Measurements from ENCODE around the gene SNAI3.
A peak's percentile ranks its signal among the peaks of the same experiment; 100 is the strongest.

SNAI3 gene

GRCh38 chr16:88694221-88695087 lies 8.1 kb upstream of the SNAI3 start:
- Histone ChIP-seq H3K4me3 (ENCODE audit: low read depth in 1 of 2, low read length in 2 of 2) (no peak overlapping the region), H3K9me3 (ENCODE audit: control insufficient read depth in 1 of 2, low read length in 2 of 2) (no peaks in the 10 kb centered on the region)

GRCh38 chr16:88693420-88694177 lies 7.3 kb upstream of the SNAI3 start:
- H3K27me3 ChIP-seq (ENCODE audit: low read depth, low read length): peaks cover 15% of the 10 kb centered on the region

More at GRCh38 chr16:88694221-88695087, 8.1 kb upstream of the SNAI3 start:
- Histone ChIP-seq H3K4me1 (ENCODE audit: control insufficient read depth in 1 of 2, insufficient read depth in 2 of 2, low read length in 2 of 2) (peaks cover 2 to 4% of the 10 kb centered on the region in 2 donors), H3K36me3 (ENCODE audit: control insufficient read depth in 1 of 2, insufficient read depth in 2 of 2, low read length in 2 of 2) (peaks cover 0 to 40% of the 10 kb centered on the region in 2 donors), H3K27me3 (ENCODE audit: low read depth, low read length) (peaks cover 7% of the 10 kb centered on the region), H3K27ac (ENCODE audit: low read length) (no peak overlapping the region)

DNA sequence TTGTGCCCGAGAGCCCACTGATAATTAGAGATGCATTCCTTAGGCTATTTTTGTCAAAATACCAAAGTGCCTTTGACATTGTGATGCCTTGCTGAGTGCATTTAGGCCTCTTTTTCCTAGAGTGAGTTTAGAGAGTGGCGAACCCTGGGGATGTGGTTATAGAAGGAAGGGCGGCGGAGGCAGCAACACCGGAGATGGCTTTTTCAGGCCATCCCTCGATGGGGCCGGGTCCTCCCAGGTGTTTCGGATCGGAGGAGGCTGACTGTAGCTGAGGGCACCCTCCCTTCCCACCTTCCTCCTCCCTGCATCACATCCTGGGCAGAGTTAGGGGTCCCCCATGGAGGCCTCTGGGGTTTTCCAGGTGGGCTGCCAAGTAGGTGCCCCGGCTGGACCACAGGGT lies 6.6 kb upstream of the SNAI3 start:
- H3K4me1 ChIP-seq (ENCODE audit: control insufficient read depth in 1 of 2, insufficient read depth in 2 of 2, low read length in 2 of 2): peaks cover 2 to 4% of the 10 kb centered on the region in 2 donors
- no peak overlapping the region for H3K4me3 ChIP-seq (ENCODE audit: low read depth in 1 of 2, low read length in 2 of 2)
- no peaks in the 10 kb centered on the region for H3K9me3 ChIP-seq (ENCODE audit: control insufficient read depth in 1 of 2, low read length in 2 of 2)
- H3K27me3 ChIP-seq (ENCODE audit: low read depth, low read length): peaks cover 19% of the 10 kb centered on the region
- H3K36me3 ChIP-seq (ENCODE audit: control insufficient read depth in 1 of 2, insufficient read depth in 2 of 2, low read length in 2 of 2): peaks cover 0 to 24% of the 10 kb centered on the region in 2 donors
- no peak overlapping the region for H3K27ac ChIP-seq (ENCODE audit: low read length)

More at GRCh38 chr16:88693420-88694177, 7.3 kb upstream of the SNAI3 start:
- Histone ChIP-seq H3K4me3 (ENCODE audit: low read depth in 1 of 2, low read length in 2 of 2) (no peak overlapping the region), H3K9me3 (ENCODE audit: control insufficient read depth in 1 of 2, low read length in 2 of 2) (no peaks in the 10 kb centered on the region), H3K4me1 (ENCODE audit: control insufficient read depth in 1 of 2, insufficient read depth in 2 of 2, low read length in 2 of 2) (peaks cover 2 to 4% of the 10 kb centered on the region in 2 donors), H3K27ac (ENCODE audit: low read length) (no peak overlapping the region), H3K36me3 (ENCODE audit: control insufficient read depth in 1 of 2, insufficient read depth in 2 of 2, low read length in 2 of 2) (peaks cover 0 to 32% of the 10 kb centered on the region in 2 donors)

DNA sequence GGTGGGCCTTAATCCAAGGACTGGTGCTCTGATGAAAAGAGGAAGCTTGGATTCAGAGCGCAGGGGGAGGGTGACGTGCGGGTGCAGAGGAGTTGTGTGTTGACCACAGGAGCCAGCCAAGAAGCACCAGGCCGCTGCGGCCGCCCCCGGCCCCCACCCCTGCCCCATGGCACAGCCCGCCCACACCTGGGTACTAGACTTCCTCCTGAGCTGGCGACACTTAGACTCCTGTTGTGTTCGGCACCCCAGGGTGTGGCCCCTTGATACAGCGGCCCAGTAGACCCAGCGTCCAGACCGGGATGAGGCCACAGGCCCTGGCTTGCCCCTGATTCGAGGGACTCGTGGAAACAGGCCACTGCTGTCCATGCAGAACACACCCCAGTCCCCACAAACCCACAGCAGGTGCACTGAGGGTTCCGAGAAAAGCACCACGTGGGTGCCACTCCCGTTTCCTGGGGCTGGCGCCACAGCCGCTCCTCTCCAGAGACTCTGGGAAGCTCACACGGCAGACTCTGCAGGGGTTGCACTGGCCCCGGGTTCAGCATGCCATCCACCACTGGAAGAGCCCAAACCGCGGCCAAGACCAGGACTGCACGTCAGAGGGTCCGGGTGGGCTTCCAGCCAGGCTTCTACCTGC lies 5.7 kb upstream of the SNAI3 start:
- Histone ChIP-seq H3K27ac (ENCODE audit: low read length) (no peak overlapping the region), H3K9me3 (ENCODE audit: control insufficient read depth in 1 of 2, low read length in 2 of 2) (no peaks in the 10 kb centered on the region), H3K4me1 (ENCODE audit: control insufficient read depth in 1 of 2, insufficient read depth in 2 of 2, low read length in 2 of 2) (peaks cover 2 to 5% of the 10 kb centered on the region in 2 donors), H3K4me3 (ENCODE audit: low read depth in 1 of 2, low read length in 2 of 2) (no peak overlapping the region), H3K36me3 (ENCODE audit: control insufficient read depth in 1 of 2, insufficient read depth in 2 of 2, low read length in 2 of 2) (peaks cover 0 to 16% of the 10 kb centered on the region in 2 donors), H3K27me3 (ENCODE audit: low read depth, low read length) (peaks cover 19% of the 10 kb centered on the region)

DNA sequence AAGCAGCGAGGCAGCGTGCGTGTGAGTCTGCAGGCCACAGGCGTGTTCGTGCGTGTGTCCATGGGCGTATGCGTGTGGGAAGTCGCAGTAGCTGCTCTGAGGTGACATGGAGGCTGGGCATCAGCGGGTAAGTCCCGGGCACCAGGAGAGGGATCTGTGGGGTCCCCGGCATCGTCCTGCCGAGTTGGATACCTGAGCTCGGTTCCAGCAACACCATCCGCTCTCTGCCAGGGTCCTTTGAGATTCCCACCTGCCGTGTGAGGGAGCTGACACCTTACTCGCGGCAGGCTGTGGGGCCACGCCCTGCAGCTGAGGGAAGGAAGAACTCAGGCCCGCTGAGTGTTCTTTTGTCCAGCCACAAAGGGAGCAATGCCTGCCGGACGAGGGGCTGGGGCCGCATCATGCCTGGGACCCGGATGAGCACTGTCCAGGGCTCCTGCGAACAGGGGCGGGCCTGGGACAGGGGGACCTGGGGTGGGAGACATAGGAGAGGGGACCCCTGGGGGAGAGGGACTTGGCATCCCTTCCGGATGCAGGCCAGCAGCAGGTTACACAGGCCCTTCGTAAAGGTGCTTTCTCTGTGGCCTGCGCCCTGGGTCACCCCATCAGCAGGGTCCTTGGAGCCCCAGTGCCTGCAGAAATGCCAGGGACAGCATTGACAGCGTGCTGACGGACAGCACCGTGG lies 5.0 kb upstream of the SNAI3 start:
- no peak overlapping the region for H3K4me3 ChIP-seq (ENCODE audit: low read depth in 1 of 2, low read length in 2 of 2)
- H3K27me3 ChIP-seq (ENCODE audit: low read depth, low read length): peaks cover 19% of the 10 kb centered on the region
- peaks cover 2 to 12% of the 10 kb centered on the region in 2 donors for H3K4me1 ChIP-seq (ENCODE audit: control insufficient read depth in 1 of 2, insufficient read depth in 2 of 2, low read length in 2 of 2)
- no peak overlapping the region for H3K27ac ChIP-seq (ENCODE audit: low read length)
- H3K36me3 ChIP-seq (ENCODE audit: control insufficient read depth in 1 of 2, insufficient read depth in 2 of 2, low read length in 2 of 2): peaks cover 0 to 8% of the 10 kb centered on the region in 2 donors
- H3K9me3 ChIP-seq (ENCODE audit: control insufficient read depth in 1 of 2, low read length in 2 of 2): no peaks in the 10 kb centered on the region

GRCh38 chr16:88690341-88691128 lies 4.2 kb upstream of the SNAI3 start:
- Histone ChIP-seq H3K36me3 (ENCODE audit: control insufficient read depth in 1 of 2, insufficient read depth in 2 of 2, low read length in 2 of 2) (peaks cover 0 to 2% of the 10 kb centered on the region in 2 donors), H3K4me3 (ENCODE audit: low read depth in 1 of 2, low read length in 2 of 2) (no peak overlapping the region), H3K9me3 (ENCODE audit: control insufficient read depth in 1 of 2, low read length in 2 of 2) (no peaks in the 10 kb centered on the region), H3K27me3 (ENCODE audit: low read depth, low read length) (peaks cover 19% of the 10 kb centered on the region), H3K4me1 (ENCODE audit: control insufficient read depth in 1 of 2, insufficient read depth in 2 of 2, low read length in 2 of 2) (peaks cover 2 to 19% of the 10 kb centered on the region in 2 donors), H3K27ac (ENCODE audit: low read length) (no peak overlapping the region)

- Histone ChIP-seq H3K27ac (ENCODE audit: low read length) (no peak overlapping the region), H3K27me3 (ENCODE audit: low read depth, low read length) (peaks cover 34% of the 10 kb centered on the region), H3K4me1 (ENCODE audit: control insufficient read depth in 1 of 2, insufficient read depth in 2 of 2, low read length in 2 of 2) (peaks cover 2 to 23% of the 10 kb centered on the region in 2 donors), H3K4me3 (ENCODE audit: low read depth in 1 of 2, low read length in 2 of 2) (no peak overlapping the region), H3K36me3 (ENCODE audit: control insufficient read depth in 1 of 2, insufficient read depth in 2 of 2, low read length in 2 of 2) (no peaks in the 10 kb centered on the region), H3K9me3 (ENCODE audit: control insufficient read depth in 1 of 2, low read length in 2 of 2) (no peaks in the 10 kb centered on the region)
Observed at GRCh38 chr16:88688013-88688778, 1.9 kb upstream of the SNAI3 start.

DNA sequence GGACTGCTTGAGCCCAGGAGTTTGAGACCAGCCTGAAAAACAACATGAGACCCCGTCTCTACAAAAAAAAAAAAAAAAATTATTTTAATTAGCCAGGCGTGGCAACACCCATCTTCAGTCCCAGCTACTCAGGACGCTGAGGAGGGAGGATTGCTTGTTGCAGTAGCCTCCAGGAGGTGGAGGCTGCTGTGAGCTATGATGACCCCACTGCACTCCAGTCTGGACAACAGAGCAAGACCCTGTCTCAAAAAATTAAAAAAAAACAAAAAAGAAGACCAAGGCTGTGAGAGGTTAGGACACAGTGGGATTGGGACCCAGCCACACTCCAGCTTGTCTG lies 1.3 kb upstream of the SNAI3 start:
- Histone ChIP-seq H3K27ac (ENCODE audit: low read length) (no peak overlapping the region), H3K4me3 (ENCODE audit: low read depth in 1 of 2, low read length in 2 of 2) (no peak overlapping the region), H3K36me3 (ENCODE audit: control insufficient read depth in 1 of 2, insufficient read depth in 2 of 2, low read length in 2 of 2) (no peaks in the 10 kb centered on the region), H3K4me1 (ENCODE audit: control insufficient read depth in 1 of 2, insufficient read depth in 2 of 2, low read length in 2 of 2) (peaks cover 2 to 23% of the 10 kb centered on the region in 2 donors), H3K9me3 (ENCODE audit: control insufficient read depth in 1 of 2, low read length in 2 of 2) (no peaks in the 10 kb centered on the region), H3K27me3 (ENCODE audit: low read depth, low read length) (peaks cover 34% of the 10 kb centered on the region)

DNA sequence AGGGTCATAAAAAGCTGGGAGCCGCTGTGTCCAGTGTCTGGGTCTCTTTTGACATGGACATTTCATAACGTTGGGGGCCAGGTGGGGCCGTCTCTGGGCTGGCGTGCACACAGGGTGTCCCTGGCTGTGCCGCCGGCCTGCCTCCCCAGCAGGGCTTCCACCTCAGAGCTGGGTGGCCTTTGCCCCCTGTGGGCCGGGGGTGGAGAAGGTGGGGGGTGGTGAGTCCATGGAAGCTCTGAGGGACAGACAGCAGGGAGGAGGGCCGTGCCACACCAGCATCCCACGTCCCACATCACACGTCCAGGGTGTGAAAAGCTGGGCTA lies 908 bp upstream of the SNAI3 start:
- Histone ChIP-seq H3K27ac (ENCODE audit: low read length) (no peak overlapping the region), H3K4me1 (ENCODE audit: control insufficient read depth in 1 of 2, insufficient read depth in 2 of 2, low read length in 2 of 2) (peaks cover 1 to 25% of the 10 kb centered on the region in 2 donors), H3K9me3 (ENCODE audit: control insufficient read depth in 1 of 2, low read length in 2 of 2) (no peaks in the 10 kb centered on the region), H3K36me3 (ENCODE audit: control insufficient read depth in 1 of 2, insufficient read depth in 2 of 2, low read length in 2 of 2) (no peaks in the 10 kb centered on the region), H3K27me3 (ENCODE audit: low read depth, low read length) (peaks cover 37% of the 10 kb centered on the region), H3K4me3 (ENCODE audit: low read depth in 1 of 2, low read length in 2 of 2) (no peak overlapping the region)

- Histone ChIP-seq H3K4me1 (ENCODE audit: control insufficient read depth in 1 of 2, insufficient read depth in 2 of 2, low read length in 2 of 2) (peaks cover 0 to 27% of the 10 kb centered on the region in 2 donors), H3K27ac (ENCODE audit: low read length) (no peak overlapping the region), H3K27me3 (ENCODE audit: low read depth, low read length) (peaks cover 46% of the 10 kb centered on the region)
Observed at GRCh38 chr16:88686062-88686438, 257 bp downstream of the SNAI3 start.

More at GRCh38 chr16:88686062-88686438, 257 bp downstream of the SNAI3 start:
- H3K36me3 ChIP-seq (ENCODE audit: control insufficient read depth in 1 of 2, insufficient read depth in 2 of 2, low read length in 2 of 2): no peaks in the 10 kb centered on the region
- H3K9me3 ChIP-seq (ENCODE audit: control insufficient read depth in 1 of 2, low read length in 2 of 2): no peaks in the 10 kb centered on the region
- peak overlapping the region; percentile 44 to 66 for H3K4me3 ChIP-seq (ENCODE audit: low read depth in 1 of 2, low read length in 2 of 2)
